Retinal pigment epithelial cell (primary cell): ENCODE data around the gene PTPRN2.

Experiments
- DNase-seq: peaks from one replicate; pipeline ENCODE4 v3.0.0-alpha.2; 2010; ENCODE audit warnings: low read depth
- H3K4me3 ChIP-seq: 2 replicates; pipeline ENCODE4 v1.5.1; 2011; ENCODE audit warnings: mild to moderate bottlenecking, low read length, control low read depth, moderate library complexity
- TF ChIP-seq, protein P1 (sequence below): conservative IDR thresholded peaks from 2 replicates; pipeline ENCODE4 v1.5.1; 2011; ENCODE audit warnings: low read depth, low read length, control low read depth, inconsistent platforms

Gene PTPRN2

DNA sequence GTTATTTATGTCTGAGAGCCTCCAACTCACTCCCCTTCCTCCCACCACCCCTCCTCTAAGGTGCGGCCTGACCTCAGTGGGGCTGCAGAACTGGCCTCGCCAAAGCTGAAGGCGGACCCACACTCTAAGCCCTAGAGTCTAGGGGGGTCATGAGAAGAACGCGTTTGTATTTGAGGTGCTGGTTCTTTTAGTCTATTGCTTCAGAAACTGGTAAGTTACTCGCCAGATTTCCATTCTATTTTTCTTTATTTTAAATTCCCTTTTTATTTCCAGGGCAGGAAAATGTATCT is 893.3 kb downstream of the PTPRN2 start:
- TF ChIP-seq, protein P1, sequence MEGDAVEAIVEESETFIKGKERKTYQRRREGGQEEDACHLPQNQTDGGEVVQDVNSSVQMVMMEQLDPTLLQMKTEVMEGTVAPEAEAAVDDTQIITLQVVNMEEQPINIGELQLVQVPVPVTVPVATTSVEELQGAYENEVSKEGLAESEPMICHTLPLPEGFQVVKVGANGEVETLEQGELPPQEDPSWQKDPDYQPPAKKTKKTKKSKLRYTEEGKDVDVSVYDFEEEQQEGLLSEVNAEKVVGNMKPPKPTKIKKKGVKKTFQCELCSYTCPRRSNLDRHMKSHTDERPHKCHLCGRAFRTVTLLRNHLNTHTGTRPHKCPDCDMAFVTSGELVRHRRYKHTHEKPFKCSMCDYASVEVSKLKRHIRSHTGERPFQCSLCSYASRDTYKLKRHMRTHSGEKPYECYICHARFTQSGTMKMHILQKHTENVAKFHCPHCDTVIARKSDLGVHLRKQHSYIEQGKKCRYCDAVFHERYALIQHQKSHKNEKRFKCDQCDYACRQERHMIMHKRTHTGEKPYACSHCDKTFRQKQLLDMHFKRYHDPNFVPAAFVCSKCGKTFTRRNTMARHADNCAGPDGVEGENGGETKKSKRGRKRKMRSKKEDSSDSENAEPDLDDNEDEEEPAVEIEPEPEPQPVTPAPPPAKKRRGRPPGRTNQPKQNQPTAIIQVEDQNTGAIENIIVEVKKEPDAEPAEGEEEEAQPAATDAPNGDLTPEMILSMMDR = no peak
- H3K4me3 ChIP-seq = no peak overlapping the region
- no peak for DNase-seq

DNA sequence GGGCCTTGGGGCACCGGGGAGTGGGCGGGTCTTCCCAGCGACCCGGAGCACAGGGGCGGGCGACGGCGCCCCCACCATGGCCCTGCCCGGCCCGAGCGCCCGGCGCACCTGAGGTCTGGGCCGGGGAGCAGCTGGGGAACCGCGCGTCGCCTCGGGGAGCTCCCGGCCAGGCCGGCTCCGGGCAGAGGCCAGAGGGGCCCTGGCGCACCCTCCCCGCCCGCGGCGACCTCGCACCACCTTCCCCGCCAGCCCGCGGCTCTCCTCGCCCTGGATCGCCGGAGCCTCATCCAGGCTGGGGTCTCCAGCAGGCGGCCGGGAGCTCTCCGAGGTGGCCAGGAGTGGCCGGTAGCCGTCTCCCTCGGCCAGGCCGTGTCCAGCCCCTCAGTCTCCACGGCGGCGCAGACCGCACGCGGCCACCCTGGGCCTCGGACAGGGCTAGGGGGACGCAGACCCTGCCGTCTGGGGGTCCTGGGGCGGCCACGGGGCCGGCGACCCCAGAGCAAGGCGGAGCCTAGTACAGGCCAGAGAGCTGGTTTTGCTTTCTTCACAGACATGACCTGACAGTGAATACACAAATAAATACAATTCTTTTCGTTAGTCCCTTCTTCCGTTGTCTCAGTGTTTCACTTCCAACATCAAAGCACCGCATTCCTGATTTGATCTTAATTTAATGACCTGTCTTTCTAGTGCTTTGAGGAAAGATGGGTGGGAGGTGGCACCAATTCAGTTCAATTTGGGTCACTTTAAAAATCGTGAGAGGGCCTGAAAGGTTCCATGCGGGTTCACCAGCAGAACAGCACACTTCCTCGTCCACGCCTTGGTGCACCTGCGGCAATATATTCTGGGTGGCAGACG is 893.9 kb downstream of the PTPRN2 start:
- TF ChIP-seq, protein P1 = no peak
- no peak overlapping the region for H3K4me3 ChIP-seq
- no peak for DNase-seq

DNA sequence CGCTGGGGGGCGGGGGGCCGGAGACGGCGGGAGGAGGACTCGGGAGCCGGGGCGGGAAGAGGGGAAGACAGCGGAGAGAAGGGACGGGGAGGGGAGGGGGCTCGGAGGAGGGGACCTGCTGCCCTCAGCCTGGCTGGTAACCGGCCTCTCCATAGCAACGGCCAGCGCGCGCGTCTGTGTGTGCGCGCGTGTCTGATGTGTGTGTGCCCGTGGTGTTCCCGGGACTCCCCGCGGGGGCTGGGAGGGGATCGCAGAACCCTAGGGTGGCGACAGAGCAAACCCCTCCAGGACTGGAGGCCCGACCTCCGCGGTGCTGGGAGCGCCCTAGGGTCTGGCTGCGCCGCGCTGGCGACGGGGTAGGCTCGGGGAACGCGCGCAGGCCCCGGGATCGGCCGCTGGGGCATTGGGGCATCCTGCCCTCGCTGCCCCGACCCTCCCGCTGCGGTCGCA is 894.5 kb downstream of the PTPRN2 start:
- DNase-seq = no peak
- TF ChIP-seq, protein P1 = no peak
- H3K4me3 ChIP-seq = no peak overlapping the region

DNA sequence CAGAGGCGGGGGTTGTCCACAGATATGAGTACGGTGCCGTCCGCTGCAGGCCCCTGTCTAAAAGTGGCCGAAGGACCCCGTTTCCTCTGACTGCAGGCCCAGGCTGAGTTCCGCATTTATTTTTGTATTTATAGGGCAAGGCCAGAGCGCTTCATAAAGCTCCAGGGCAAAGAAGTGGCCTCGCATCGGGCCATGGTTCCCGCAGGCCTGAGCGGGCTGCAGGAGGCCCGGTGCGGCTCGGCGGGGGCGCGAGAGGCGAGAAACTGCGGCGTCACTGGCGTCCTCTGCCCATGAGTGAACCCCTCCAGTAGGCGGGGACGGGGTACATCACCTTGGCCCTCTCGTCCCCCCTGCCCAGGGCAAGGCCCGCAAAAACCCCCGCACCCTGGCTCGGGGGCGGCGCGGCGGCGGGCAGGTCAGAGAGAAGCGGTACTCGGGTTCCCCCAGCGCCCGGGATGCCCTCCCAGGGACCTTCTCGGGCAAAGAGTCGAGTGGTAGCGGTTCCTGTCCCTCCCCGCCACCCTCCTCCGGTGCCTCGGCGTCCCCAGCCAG is 895.1 kb downstream of the PTPRN2 start:
- DNase-seq = no peak
- TF ChIP-seq, protein P1 = no peak
- H3K4me3 ChIP-seq = no peak overlapping the region

DNA sequence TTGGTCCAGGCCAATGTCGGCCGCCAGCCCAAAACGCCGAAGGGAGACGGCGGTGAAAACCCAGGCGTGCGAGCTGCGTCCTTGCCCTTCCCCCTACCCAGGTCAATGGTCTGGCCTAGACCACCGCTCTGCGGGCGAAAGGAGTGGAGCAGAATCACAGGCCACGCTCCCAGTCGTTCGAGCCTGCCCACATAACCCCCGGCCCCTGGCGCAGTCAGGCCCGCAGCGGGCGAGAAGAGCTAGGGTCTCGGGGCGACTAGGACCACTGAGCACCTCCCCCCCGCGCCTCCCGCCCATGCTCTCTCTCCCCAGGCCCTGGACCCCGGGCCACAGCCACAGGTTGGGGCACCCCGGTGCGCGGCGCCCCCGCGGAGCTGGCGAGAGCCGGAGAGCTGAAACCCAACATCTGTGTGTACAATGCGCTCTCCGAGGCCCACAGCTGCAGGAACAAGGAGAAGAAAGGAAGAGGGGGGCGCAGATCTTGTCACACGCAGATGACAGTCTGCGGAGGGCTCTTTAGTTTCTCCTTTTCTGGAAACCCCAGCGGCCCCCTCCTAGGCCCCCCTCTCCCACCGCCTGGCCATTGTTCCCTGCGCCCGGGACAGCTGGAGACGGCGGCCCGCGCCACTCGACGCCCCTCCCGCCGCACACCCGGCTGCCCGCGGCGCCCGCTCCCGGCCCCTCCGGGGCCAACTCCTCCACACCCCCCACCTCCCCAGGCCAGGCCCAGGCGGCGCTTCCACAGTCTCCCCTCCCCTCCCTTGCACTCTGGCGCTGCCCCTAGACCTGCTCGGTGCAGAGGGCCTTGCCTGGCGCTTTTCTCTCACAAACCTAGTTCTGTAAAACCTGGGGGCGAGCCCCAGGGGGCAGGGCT is 895.8 kb downstream of the PTPRN2 start:
- H3K4me3 ChIP-seq = no peak overlapping the region

DNA sequence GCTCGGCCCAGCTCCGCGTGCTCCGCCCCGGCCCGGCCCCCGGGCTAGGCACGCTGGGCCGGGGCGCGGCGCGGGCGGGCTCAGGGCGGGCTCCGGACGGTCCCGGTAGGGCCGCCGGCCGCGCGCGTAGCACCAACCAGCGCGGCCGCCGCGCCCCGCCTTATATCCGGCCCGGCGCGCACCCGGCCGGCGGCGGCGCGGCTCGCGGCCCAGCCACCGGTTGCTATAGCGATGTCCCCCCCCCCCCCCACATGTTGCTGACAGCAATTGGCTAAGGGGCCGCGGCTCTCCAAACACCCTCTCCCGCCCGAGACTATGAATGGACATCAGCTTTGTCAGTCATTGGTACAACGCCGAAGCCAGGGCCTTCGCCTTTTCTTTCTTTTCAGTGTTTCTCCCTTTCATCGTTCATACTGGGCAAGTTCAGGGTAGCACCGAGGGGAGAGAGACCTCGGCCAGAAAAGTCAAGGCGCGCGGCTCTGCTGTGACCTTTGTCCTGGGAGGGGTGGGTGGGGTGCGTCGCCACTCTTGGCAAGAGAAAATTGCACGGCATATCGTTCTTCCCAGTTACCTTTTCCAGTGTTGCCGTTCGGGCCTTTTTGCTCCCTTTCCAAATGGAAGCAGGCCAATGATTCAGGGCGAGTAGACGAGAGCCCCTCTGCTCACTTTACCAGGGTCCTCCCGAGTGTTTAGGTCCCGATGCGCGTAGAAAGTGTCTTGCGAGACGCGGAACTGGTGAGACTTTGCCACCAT is 896.6 kb downstream of the PTPRN2 start:
- DNase-seq = no peak
- no peak overlapping the region for H3K4me3 ChIP-seq
- TF ChIP-seq, protein P1 = no peak

More for the DNA sequence above, 895.8 kb downstream of the PTPRN2 start:
- TF ChIP-seq, protein P1 = no peak
- DNase-seq = no peak
